ENCODE results near the gene UBD. TPM values are rescaled to one million over a fixed set of nuclear protein-coding genes. Genes with fewer than 3 reads are reported as not detected.
A peak's percentile ranks its signal among the peaks of the same experiment; 100 is the strongest.

The UBD gene
- total RNA-seq, 1 experiment from 2014 or later: 4.9 TPM

GRCh38 chr6:29603456-29603855 is 43.9 kb upstream of the UBD start:
- Histone ChIP-seq H3K27me3 (replicated peaks; ENCODE audit: control insufficient read depth, insufficient read depth, low read length) (no peaks in the 10 kb centered on the region), H3K36me3 (ENCODE audit: control insufficient read depth, insufficient read depth, low read length) (no peaks in the 10 kb centered on the region), H3K4me1 (no peaks in the 10 kb centered on the region), H3K4me3 (ENCODE audit: low read depth, low read length) (no peak overlapping the region), H3K9me3 (no peaks in the 10 kb centered on the region)
- ChIA-PET POLR2A (interaction anchor here (0.6 kb wide), 1 partner anchor 72 kb away, joined by 8 read pairs; no protein-coding TSS in a partner anchor), CTCF (interaction anchor here (1.2 kb wide), 1 partner anchor 44 kb away, joined by 3 read pairs; no protein-coding TSS in a partner anchor)
- no peaks in the 10 kb centered on the region for H3K36me3 Mint-ChIP-seq (ENCODE audit: insufficient read depth, unreplicated experiment)
- BruUV-seq (replicated peaks): no TSS peak
- peaks cover 12% of the 10 kb centered on the region for H3K27me3 Mint-ChIP-seq (ENCODE audit: insufficient read depth, unreplicated experiment)
- no peak overlapping the region for H3K4me3 Mint-ChIP-seq (ENCODE audit: unreplicated experiment)
- no peaks in the 10 kb centered on the region for H3K4me1 Mint-ChIP-seq (ENCODE audit: low read depth, unreplicated experiment)
- DNase-seq: no peak
- no peaks in the 10 kb centered on the region for H3K9me3 Mint-ChIP-seq (ENCODE audit: unreplicated experiment)
- intact Hi-C loops (cut with micrococcal nuclease; ENCODE audit: unreplicated experiment): no loop called here
- no peak for TF ChIP-seq CTCF (IDR thresholded peaks at IDR 0.05; ENCODE audit: insufficient read depth in 1 of 2, low read depth in 1 of 2, low read length in 1 of 2, severe bottlenecking in 1 of 2, unreplicated experiment in 1 of 2)
- H3K27ac Mint-ChIP-seq (ENCODE audit: unreplicated experiment): no peak overlapping the region

- TF ChIP-seq CTCF (IDR thresholded peaks at IDR 0.05; ENCODE audit: insufficient read depth in 1 of 2, low read depth in 1 of 2, low read length in 1 of 2, severe bottlenecking in 1 of 2, unreplicated experiment in 1 of 2): peak in 1 of 2 experiments; percentile 47
- Histone ChIP-seq H3K4me3 (ENCODE audit: low read depth, low read length) (no peak overlapping the region), H3K27me3 (replicated peaks; ENCODE audit: control insufficient read depth, insufficient read depth, low read length) (no peaks in the 10 kb centered on the region), H3K36me3 (ENCODE audit: control insufficient read depth, insufficient read depth, low read length) (no peaks in the 10 kb centered on the region), H3K4me1 (no peaks in the 10 kb centered on the region), H3K9me3 (no peaks in the 10 kb centered on the region)
- Mint-ChIP-seq H3K9me3 (ENCODE audit: unreplicated experiment) (no peaks in the 10 kb centered on the region), H3K4me1 (ENCODE audit: low read depth, unreplicated experiment) (no peaks in the 10 kb centered on the region), H3K27me3 (ENCODE audit: insufficient read depth, unreplicated experiment) (peaks cover 12% of the 10 kb centered on the region), H3K36me3 (ENCODE audit: insufficient read depth, unreplicated experiment) (no peaks in the 10 kb centered on the region), H3K27ac (ENCODE audit: unreplicated experiment) (no peak overlapping the region), H3K4me3 (ENCODE audit: unreplicated experiment) (no peak overlapping the region)
- ChIA-PET POLR2A (interaction anchor here (0.6 kb wide), 1 partner anchor 72 kb away, joined by 8 read pairs; no protein-coding TSS in a partner anchor), CTCF (interaction anchor here (1.2 kb wide), 1 partner anchor 45 kb away, joined by 3 read pairs; no protein-coding TSS in a partner anchor)
- peak; percentile 43 to 47 for DNase-seq
- no TSS peak for BruUV-seq (replicated peaks)
- intact Hi-C loops (cut with micrococcal nuclease; ENCODE audit: unreplicated experiment): no loop called here
Measured at GRCh38 chr6:29602564-29603361, 43.2 kb upstream of the UBD start.

- H3K27me3 Mint-ChIP-seq (ENCODE audit: insufficient read depth, unreplicated experiment): peaks cover 18% of the 10 kb centered on the region
Measured at GRCh38 chr6:29598172-29598747, 38.7 kb upstream of the UBD start.

More at GRCh38 chr6:29598172-29598747, 38.7 kb upstream of the UBD start:
- intact Hi-C loops (cut with micrococcal nuclease; ENCODE audit: unreplicated experiment): no loop called here
- Mint-ChIP-seq H3K27ac (ENCODE audit: unreplicated experiment) (no peak overlapping the region), H3K4me3 (ENCODE audit: unreplicated experiment) (no peak overlapping the region), H3K4me1 (ENCODE audit: low read depth, unreplicated experiment) (no peaks in the 10 kb centered on the region), H3K36me3 (ENCODE audit: insufficient read depth, unreplicated experiment) (no peaks in the 10 kb centered on the region), H3K9me3 (ENCODE audit: unreplicated experiment) (no peaks in the 10 kb centered on the region)
- Histone ChIP-seq H3K9me3 (no peaks in the 10 kb centered on the region), H3K36me3 (ENCODE audit: control insufficient read depth, insufficient read depth, low read length) (no peaks in the 10 kb centered on the region), H3K4me3 (ENCODE audit: low read depth, low read length) (no peak overlapping the region), H3K4me1 (no peaks in the 10 kb centered on the region), H3K27me3 (replicated peaks; ENCODE audit: control insufficient read depth, insufficient read depth, low read length) (no peaks in the 10 kb centered on the region)
- no peak for TF ChIP-seq CTCF (IDR thresholded peaks at IDR 0.05; ENCODE audit: insufficient read depth in 1 of 2, low read depth in 1 of 2, low read length in 1 of 2, severe bottlenecking in 1 of 2, unreplicated experiment in 1 of 2)
- no peak for DNase-seq
- POLR2A ChIA-PET: no interaction called here
- CTCF ChIA-PET: interaction anchor here (0.5 to 0.7 kb wide), 3 partner anchors 30 to 107 kb away, joined by 3 to 6 read pairs (median 4); no protein-coding TSS in a partner anchor
- BruUV-seq (replicated peaks): no TSS peak
